SU-DHL-6 (cell line): ENCODE data around the gene CMTM7.

Experiments used
- CTCF ChIP-seq: fragments of 200-600 bp; sonication (generic); IDR thresholded peaks from one replicate; pipeline ENCODE4 v1.5.1; 2017; ENCODE audit warnings: antibody characterized with exemption, mild to moderate bottlenecking, low read length, moderate library complexity; ENCODE audit not compliant: insufficient read depth, poor library complexity, severe bottlenecking
- EZH2phosphoT487 ChIP-seq: fragments of 200-600 bp; sonication (generic), shearing (Covaris generic); conservative IDR thresholded peaks from 2 replicates; pipeline ENCODE4 v1.6.1; 2018; ENCODE audit warnings: mild to moderate bottlenecking, antibody characterized with exemption, low read length, moderate library complexity, mixed read lengths

GRCh38 chr3:32404714-32405113 lies 13.1 kb downstream of the CMTM7 start:
- TF ChIP-seq CTCF (no peak), EZH2phosphoT487 (no peak)
